Spleen (tissue), 7 donors: ENCODE results near the gene KRTAP10-8.

Experiments used
- CTCF ChIP-seq, 11 experiments: fragments of 200-600 bp in 7 of 11; fragments of 450-650 bp in 4 of 11; sonication (generic) in 4 of 11; IDR thresholded peaks in 8 of 11; conservative IDR thresholded peaks in 3 of 11; 1 replicate in 7 of 11; 2 replicates in 4 of 11; pipeline versions ENCODE4 v1.4.0 to v1.8.0; 2016 to 2021; ENCODE audit warnings: antibody characterized with exemption in 11 of 11, inconsistent platforms in 4 of 11, mild to moderate bottlenecking in 1 of 11
- POLR2A ChIP-seq, 3 donors: fragments of 450-650 bp; IDR thresholded peaks; one replicate each; pipeline ENCODE4 v1.5.1; 2017; ENCODE audit warnings: antibody characterized with exemption in 3 of 3, mild to moderate bottlenecking in 1 of 3
- POLR2AphosphoS5 ChIP-seq, 3 donors: sonication (generic); formaldehyde crosslinking; IDR thresholded peaks; one replicate each; pipeline ENCODE4 v1.5.1; 2017; ENCODE audit warnings: antibody characterized with exemption in 3 of 3
- donor health status: DM: no; HTN: no; CAD: no; lungs with moderate emphysema.
- donor health status: DM: no; HTN: no; CAD: no.
- donor health status: DM: no; HTN: no; CAD: no.

- no peak for TF ChIP-seq CTCF (IDR thresholded peaks at IDR 0.05 in 8 of 11, conservative IDR thresholded peaks at IDR 0.05 in 3 of 11)
- no peak for TF ChIP-seq POLR2A (IDR thresholded peaks at IDR 0.05)
- no peak for TF ChIP-seq POLR2AphosphoS5 (IDR thresholded peaks at IDR 0.05)
Measured at GRCh38 chr21:44566403-44566802, 45.5 kb upstream of the KRTAP10-8 start.
